ENCODE data around the gene CDH3.
A peak's percentile ranks its signal among the peaks of the same experiment; 100 is the strongest.

Gene CDH3

DNA sequence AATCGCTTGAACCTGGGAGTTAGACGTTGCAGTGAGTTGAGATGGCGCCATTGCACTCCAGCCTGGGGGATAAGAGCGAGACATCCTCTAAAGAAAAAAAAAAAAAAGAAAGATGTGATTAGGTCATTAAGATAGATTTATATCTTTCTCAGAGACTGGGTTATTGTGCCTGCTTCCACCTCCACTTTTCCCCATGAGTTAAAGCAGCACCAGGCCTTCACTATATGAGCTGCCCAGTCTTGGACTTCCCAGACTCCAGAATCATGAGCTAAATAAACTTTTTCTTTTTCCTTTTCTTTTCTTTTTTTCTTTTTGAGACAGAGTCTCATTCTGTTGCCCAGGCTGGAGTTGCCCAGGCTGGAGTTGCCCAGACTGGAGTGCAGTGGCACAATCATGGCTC, 72.6 kb downstream of the CDH3 start:
- no peak overlapping the region for H3K4me3 ChIP-seq
- H3K9ac ChIP-seq = no peak overlapping the region
- H3K4me1 ChIP-seq = peaks cover 0 to 19% (median 0%) of the 10 kb centered on the region in 10 experiments; a peak in 6 of 20 replicates
- TF ChIP-seq Cebpa-rat (IDR thresholded peaks at IDR 0.05) = no peak
- H3K4me2 ChIP-seq = no peak overlapping the region
- H3K36me3 ChIP-seq = no peaks in the 10 kb centered on the region
- no peaks in the 10 kb centered on the region for H3K27me3 ChIP-seq
- H4K20me1 ChIP-seq = no peaks in the 10 kb centered on the region
- peaks cover 0 to 10% (median 0%) of the 10 kb centered on the region in 11 experiments; a peak in 5 of 22 replicates for H3K9me3 ChIP-seq (replicated peaks in 1 of 11)
- H3K27ac ChIP-seq = no peak overlapping the region

DNA sequence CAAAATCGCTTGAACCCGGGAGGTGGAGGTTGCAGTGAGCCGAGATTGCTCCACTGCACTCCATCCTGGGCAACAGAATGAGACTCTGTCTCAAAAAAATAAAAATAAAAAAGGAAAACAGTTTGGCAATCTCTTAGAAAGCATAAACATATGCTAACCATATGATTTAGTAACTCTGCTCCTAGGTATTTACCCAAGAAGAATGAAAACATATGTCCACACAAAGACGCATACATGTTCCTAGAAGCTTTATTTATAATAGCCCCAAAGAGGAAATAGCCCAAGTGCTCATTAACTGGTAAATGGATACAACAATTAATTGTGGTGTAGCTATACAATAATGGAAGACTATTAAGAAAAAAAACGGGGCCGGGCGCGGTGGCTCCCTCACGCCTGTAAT, 73.5 kb downstream of the CDH3 start:
- Histone ChIP-seq H3K4me3 (no peak overlapping the region), H3K9ac (no peak overlapping the region), H3K9me3 (replicated peaks in 1 of 11) (peaks cover 0 to 10% (median 0%) of the 10 kb centered on the region in 11 experiments; a peak in 5 of 22 replicates), H3K4me2 (no peak overlapping the region), H4K20me1 (no peaks in the 10 kb centered on the region), H3K36me3 (no peaks in the 10 kb centered on the region), H3K27ac (no peak overlapping the region), H3K4me1 (peaks cover 0 to 19% (median 0%) of the 10 kb centered on the region in 10 experiments; a peak in 4 of 20 replicates), H3K27me3 (no peaks in the 10 kb centered on the region)
- no peak for TF ChIP-seq Cebpa-rat (IDR thresholded peaks at IDR 0.05)

DNA sequence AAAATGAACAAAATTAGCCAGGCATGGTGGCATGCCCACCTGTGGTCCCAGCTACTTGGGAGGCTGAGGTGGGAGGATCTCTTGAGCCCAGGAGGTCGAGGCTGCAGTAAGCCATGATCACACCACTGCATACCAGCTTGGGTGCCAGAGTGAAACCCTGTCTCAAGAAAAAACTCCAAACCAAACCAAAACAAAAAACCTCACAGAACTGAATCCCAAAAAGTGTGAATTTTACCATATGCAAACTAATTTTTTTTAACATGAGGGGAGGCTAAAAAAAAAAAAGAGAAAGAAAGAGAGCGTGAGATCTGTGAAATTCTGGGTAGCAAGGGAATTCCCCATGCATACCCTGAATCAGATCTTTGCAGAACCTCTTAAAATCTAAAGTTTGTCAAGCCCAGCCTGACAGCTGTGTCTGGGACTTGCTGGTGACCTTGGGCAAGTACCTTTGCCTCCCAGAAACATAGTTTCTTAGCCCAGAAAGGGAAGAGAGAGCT, 74.9 kb downstream of the CDH3 start:
- Histone ChIP-seq H4K20me1 (no peaks in the 10 kb centered on the region), H3K4me2 (peak overlapping the region in 1 of 11 experiments; percentile 23; a peak in 1 of 22 replicates), H3K27me3 (no peaks in the 10 kb centered on the region), H3K36me3 (no peaks in the 10 kb centered on the region), H3K9me3 (replicated peaks in 1 of 11) (peaks cover 0 to 10% (median 0%) of the 10 kb centered on the region in 11 experiments; a peak in 5 of 22 replicates), H3K27ac (no peak overlapping the region), H3K4me3 (no peak overlapping the region), H3K9ac (no peak overlapping the region), H3K4me1 (peaks cover 0 to 19% (median 0%) of the 10 kb centered on the region in 10 experiments; a peak in 4 of 20 replicates)
- TF ChIP-seq Cebpa-rat (IDR thresholded peaks at IDR 0.05) = no peak

DNA sequence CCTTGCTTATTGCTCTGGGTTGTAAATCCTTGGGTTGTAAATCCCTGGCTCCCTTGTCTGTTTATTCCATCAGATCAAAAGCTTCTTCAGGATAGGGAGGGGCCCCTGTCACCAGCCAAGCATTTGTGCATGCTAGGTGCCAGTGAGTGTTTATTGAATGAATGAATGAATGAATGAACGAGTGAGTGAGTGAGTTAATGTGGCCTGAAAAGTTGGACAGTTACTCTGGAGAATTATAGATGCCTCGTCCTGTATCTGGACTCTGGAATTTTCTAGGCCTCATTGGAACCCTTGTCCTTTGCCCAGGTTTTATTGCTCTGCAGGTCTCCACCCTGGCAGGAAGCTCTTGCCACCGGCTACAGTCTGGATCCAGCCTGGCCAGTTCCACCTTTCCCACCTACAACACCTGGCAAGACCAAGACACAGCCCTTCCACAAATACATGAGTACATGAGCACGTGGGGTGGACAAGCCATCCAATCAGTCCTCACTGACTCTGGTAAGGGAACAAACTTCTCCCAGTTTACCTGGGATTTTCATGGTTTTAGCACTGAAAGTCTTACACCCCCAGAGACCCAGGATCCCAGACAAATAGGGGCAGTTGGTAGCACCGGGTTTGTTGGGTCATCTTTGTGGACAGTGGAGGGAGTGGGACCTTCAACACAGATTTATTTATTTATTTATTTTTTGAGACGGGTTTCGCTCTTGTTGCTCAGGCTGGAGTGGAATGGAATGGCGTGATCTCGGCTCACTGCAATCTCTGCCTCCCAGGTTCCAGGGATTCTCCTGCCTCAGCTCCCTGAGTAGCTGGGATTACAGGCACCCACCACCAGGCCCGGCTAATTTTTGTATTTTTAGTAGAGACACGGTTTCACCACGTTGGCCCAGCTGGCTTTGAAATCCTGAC, 77.3 kb downstream of the CDH3 start:
- TF ChIP-seq Cebpa-rat (IDR thresholded peaks at IDR 0.05) = no peak
- no peak overlapping the region for H3K4me2 ChIP-seq

DNA sequence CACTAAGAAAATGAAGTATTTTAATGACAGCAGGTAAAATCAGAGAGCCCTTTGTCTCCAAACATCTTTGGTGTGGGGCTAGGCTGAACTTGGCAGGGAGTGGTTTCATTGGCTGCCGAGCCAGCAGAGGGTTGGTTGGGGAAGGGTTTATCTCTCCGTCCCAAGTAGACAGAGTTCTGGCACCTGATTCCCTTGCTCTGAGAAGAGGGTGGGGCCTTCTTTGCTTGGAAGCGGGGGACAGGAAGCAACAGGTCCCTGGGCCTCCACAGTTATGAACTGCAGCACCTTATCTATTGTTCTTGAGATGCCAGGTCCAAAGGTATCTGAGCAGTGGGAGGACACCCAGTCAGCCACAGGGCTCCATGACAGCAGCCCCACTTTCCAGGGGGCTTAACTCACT, 79.7 kb downstream of the CDH3 start:
- Histone ChIP-seq H3K36me3 (no peaks in the 10 kb centered on the region), H3K9ac (no peak overlapping the region), H4K20me1 (no peaks in the 10 kb centered on the region), H3K4me1 (peaks cover 0 to 13% (median 0%) of the 10 kb centered on the region in 10 experiments; a peak in 3 of 20 replicates), H3K27me3 (no peaks in the 10 kb centered on the region), H3K9me3 (replicated peaks in 1 of 11) (no peaks in the 10 kb centered on the region), H3K27ac (no peak overlapping the region), H3K4me3 (no peak overlapping the region), H3K4me2 (no peak overlapping the region)
- TF ChIP-seq Cebpa-rat (IDR thresholded peaks at IDR 0.05) = no peak

More for the DNA sequence above, 77.3 kb downstream of the CDH3 start:
- Histone ChIP-seq H3K27me3 (no peaks in the 10 kb centered on the region), H3K4me3 (no peak overlapping the region), H3K9me3 (replicated peaks in 1 of 11) (peaks cover 0 to 8% (median 0%) of the 10 kb centered on the region in 11 experiments; a peak in 5 of 22 replicates), H3K27ac (no peak overlapping the region), H4K20me1 (no peaks in the 10 kb centered on the region), H3K36me3 (no peaks in the 10 kb centered on the region), H3K4me1 (peaks cover 0 to 13% (median 0%) of the 10 kb centered on the region in 10 experiments; a peak in 3 of 20 replicates), H3K9ac (no peak overlapping the region)

DNA sequence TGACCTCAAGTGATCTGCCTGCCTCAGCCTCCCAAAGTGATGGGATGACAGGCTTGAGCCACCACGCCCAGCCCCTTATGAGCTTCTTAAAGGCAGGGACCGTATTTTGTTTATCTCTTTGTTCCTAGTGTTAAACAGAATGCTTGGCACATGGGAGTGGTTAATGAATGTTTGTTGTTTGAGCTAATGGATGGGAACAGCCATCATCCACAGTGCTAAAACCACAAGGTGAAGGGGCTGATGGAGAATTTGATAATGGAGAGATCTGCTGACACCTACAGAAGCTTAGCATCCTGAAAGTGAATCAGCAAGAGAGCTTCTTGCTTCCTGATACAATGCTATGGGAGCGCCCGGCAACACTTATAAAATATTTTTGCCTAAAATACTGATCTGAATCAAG, 83.4 kb downstream of the CDH3 start:
- Histone ChIP-seq H3K4me2 (no peak overlapping the region), H3K27ac (no peak overlapping the region), H3K4me3 (no peak overlapping the region), H3K9me3 (replicated peaks in 1 of 11) (no peaks in the 10 kb centered on the region), H3K4me1 (no peaks in the 10 kb centered on the region), H3K36me3 (no peaks in the 10 kb centered on the region), H3K27me3 (no peaks in the 10 kb centered on the region), H4K20me1 (no peaks in the 10 kb centered on the region), H3K9ac (no peak overlapping the region)
- no peak for TF ChIP-seq Cebpa-rat (IDR thresholded peaks at IDR 0.05)

DNA sequence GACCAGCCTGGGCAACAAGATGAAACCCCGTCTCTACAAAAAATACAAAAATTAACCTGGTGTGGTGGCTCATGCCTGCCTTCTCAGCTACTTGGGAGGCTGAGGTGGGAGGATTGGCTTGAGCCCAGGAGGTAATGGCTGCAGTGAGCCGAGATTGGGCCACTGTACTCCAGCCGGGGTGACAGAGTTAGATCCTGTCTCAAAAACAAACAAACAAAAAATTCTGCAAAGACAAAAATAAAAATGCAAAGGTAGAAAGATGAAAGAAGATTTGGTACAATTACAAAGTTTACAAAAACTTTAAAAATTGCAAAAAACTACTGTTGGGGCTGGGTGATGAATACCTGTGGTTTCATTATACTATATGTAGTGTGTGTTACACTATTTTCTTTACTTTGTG, 86.5 kb downstream of the CDH3 start:
- TF ChIP-seq Cebpa-rat (IDR thresholded peaks at IDR 0.05) = no peak
- Histone ChIP-seq H3K4me2 (no peak overlapping the region), H3K9ac (no peak overlapping the region), H3K27me3 (peaks cover 5 to 12% (median 7%) of the 10 kb centered on the region in 11 experiments), H3K4me3 (no peak overlapping the region), H3K9me3 (replicated peaks in 1 of 11) (peaks cover 0 to under 1% (median 0%) of the 10 kb centered on the region in 11 experiments; a peak in 1 of 22 replicates), H4K20me1 (peaks cover 0 to 9% (median 0%) of the 10 kb centered on the region in 11 experiments; a peak in 2 of 22 replicates), H3K27ac (no peak overlapping the region), H3K4me1 (no peaks in the 10 kb centered on the region), H3K36me3 (no peaks in the 10 kb centered on the region)

DNA sequence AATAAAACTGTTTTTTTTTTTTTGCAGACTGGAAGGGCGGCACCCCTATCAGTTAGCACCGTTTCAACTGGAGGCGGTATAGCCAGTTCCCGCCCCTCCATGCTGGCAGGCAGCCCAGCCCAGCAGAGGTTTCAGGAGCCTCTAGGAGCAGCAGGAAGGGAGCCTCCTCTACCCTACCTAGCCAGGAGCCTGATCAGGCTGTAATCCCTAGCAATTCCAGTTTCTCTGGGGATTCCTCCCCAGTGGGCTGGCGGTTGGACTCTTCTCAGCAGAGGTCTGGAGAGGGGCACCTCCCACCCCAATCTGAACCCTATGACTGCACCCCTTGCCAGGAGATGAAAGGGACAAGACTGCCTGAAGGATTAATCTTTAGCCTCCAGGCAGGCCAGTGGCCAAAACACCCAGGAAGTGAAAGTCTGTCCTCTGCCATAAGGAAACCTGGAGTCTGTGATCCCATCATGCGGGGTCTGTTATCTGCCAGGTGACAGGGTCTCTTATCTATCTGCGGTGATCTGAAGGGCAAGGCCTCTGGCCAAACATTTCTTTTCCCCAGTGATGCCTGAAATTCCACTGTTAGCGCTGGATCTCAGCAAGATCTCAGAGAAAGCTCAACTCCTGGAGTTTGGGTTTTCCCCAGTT, 87.1 kb downstream of the CDH3 start:
- H3K4me3 ChIP-seq = no peak overlapping the region
- H4K20me1 ChIP-seq = peaks cover 0 to 9% (median 0%) of the 10 kb centered on the region in 11 experiments; a peak in 3 of 22 replicates
- H3K27ac ChIP-seq = no peak overlapping the region
- no peaks in the 10 kb centered on the region for H3K36me3 ChIP-seq
- peaks cover 10 to 17% (median 12%) of the 10 kb centered on the region in 11 experiments for H3K27me3 ChIP-seq
- peaks cover 0 to 6% (median 0%) of the 10 kb centered on the region in 11 experiments; a peak in 2 of 22 replicates for H3K9me3 ChIP-seq (replicated peaks in 1 of 11)
- H3K4me2 ChIP-seq = no peak overlapping the region
- H3K4me1 ChIP-seq = no peaks in the 10 kb centered on the region
- no peak for TF ChIP-seq Cebpa-rat (IDR thresholded peaks at IDR 0.05)
- H3K9ac ChIP-seq = no peak overlapping the region

Measured in BLaER1 treated with 17β-estradiol and CSF1 and Interleukin-3, amounts not matched to agents 10 nM and 100 nM (cell line).